Vagina (tissue), 2 donors: ENCODE measurements around the gene KCTD7.
"Not testable (repeated sequence)": the region's sequence is repeated elsewhere in the genome, so short reads cannot be mapped to it uniquely, and the experiment has no call there.

Source experiments
- CTCF ChIP-seq, 3 experiments: fragments of 450-650 bp in 2 of 3; fragments of 200-600 bp in 1 of 3; sonication (generic) in 1 of 3; IDR thresholded peaks; one replicate each; pipeline ENCODE4 v1.5.1; 2017 to 2019; ENCODE audit warnings: antibody characterized with exemption in 3 of 3, mild to moderate bottlenecking in 2 of 3, moderate library complexity in 2 of 3
- POLR2A ChIP-seq, 2 donors: fragments of 450-650 bp; IDR thresholded peaks; one replicate each; pipeline ENCODE4 v1.6.1; 2017; ENCODE audit warnings: antibody characterized with exemption in 2 of 2, mild to moderate bottlenecking in 2 of 2, moderate library complexity in 2 of 2

- TF ChIP-seq CTCF, POLR2A (IDR thresholded peaks at IDR 0.05): not testable (repeated sequence)
Measured at GRCh38 chr7:66588856-66589570, 39.7 kb upstream of the KCTD7 start.
